Tongue (tissue), 2 donors: ENCODE data around the gene DHRS1. TPM values are rescaled to one million over a fixed set of nuclear protein-coding genes. Genes with fewer than 3 reads are reported as not detected.
"Not testable (repeated sequence)": the region's sequence is repeated elsewhere in the genome, so short reads cannot be mapped to it uniquely, and the experiment has no call there.

Source experiments
- DNase-seq: peaks from one replicate; pipeline ENCODE4 v3.0.0-alpha.2; 2015
- total RNA-seq: library from RNA; depleted of rRNA; stranded (reverse); fragments of >200 nt; gene quantifications from one replicate; pipeline ENCODE4 v1.2.3, GENCODE V29; 2014

Gene DHRS1
- total RNA-seq, 1 donor from 2014 or later = 13.0 TPM

GRCh38 chr14:24246765-24247212 is 52.8 kb downstream of the DHRS1 start:
- no peak for DNase-seq

DNA sequence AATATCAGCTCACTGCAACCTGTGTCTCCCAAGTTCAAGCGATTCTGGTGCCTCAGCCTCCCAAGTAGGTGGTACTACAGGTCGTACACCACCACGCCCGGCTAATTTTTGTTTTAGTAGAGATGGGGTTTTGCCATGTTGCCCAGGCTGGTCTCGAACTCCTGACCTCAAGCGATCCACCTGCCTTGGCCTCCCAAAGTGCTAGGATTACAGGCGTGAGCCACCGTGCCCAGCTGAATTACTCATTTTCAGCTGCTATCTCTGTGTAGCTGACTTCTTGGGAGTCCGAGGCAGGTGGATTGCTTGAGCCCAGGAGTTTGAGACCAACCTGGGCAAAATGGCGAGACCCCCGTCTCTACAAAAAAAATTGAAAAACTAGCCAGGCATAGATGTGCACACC is 54.2 kb downstream of the DHRS1 start:
- not testable (repeated sequence) for DNase-seq

DNA sequence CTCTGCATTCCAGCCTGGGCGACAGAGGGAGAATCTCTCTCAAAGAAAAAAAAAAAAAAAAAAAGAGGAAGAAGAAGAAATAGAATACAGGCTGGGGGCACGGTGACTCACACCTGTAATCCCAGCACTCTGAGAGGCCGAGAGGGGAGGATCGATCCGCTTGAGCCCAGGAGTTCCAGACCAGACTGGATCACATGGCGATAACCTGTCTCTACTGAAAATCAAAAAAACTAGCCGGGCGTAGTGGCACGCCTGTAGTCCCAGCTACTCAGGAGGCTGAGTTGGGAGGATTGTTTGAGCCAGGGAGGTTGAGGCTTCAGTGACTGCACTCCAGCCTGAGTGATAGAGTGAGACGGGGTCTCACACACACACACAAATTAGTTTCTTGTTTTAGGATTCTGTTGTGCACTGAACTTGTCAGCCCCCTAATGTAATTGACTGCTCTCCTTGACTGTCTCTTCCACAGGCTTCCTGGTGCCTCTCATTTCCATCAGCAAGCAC is 56.2 kb downstream of the DHRS1 start:
- no peak for DNase-seq

- peak; percentile 97 for DNase-seq
Observed at GRCh38 chr14:24241829-24242443, 57.6 kb downstream of the DHRS1 start.

Other genes starting within 250 kb of the DHRS1 start
- gene CARMIL3, start 247.8 kb downstream of the DHRS1 start, total RNA-seq = 0.72 TPM
- not detected for gene CPNE6, start 228.2 kb downstream of the DHRS1 start, total RNA-seq
- gene PCK2, start 205.5 kb downstream of the DHRS1 start, total RNA-seq = 2.9 TPM
- 80.3 TPM for gene DCAF11, start 185.0 kb downstream of the DHRS1 start, total RNA-seq
- gene NRL, start 184.8 kb downstream of the DHRS1 start, total RNA-seq = 2.4 TPM
- gene FITM1, start 169.1 kb downstream of the DHRS1 start, total RNA-seq = 132 TPM
- 73.5 TPM for gene PSME1, start 163.6 kb downstream of the DHRS1 start, total RNA-seq
- 18.1 TPM for gene EMC9, start 158.2 kb downstream of the DHRS1 start, total RNA-seq
- 35.5 TPM for gene PSME2, start 153.2 kb downstream of the DHRS1 start, total RNA-seq
- gene RNF31, start 152.3 kb downstream of the DHRS1 start, total RNA-seq = 38.2 TPM
- gene IRF9, start 138.5 kb downstream of the DHRS1 start, total RNA-seq = 34.6 TPM
- gene REC8, start 127.7 kb downstream of the DHRS1 start, total RNA-seq = 8.6 TPM
- 30.8 TPM for gene IPO4, start 111.0 kb downstream of the DHRS1 start, total RNA-seq
- 52.9 TPM for gene TM9SF1, start 104.3 kb downstream of the DHRS1 start, total RNA-seq
- gene TSSK4, start 94.1 kb downstream of the DHRS1 start, total RNA-seq = not detected
- gene CHMP4A, start 86.3 kb downstream of the DHRS1 start, total RNA-seq = 47.6 TPM
- gene MDP1, start 83.7 kb downstream of the DHRS1 start, total RNA-seq = 12.9 TPM
- 77.0 TPM for gene NEDD8, start 67.4 kb downstream of the DHRS1 start, total RNA-seq
- 102 TPM for gene GMPR2, start 66.9 kb downstream of the DHRS1 start, total RNA-seq
- gene TINF2, start 57.2 kb downstream of the DHRS1 start, total RNA-seq = 33.8 TPM
- gene TGM1, start 36.6 kb downstream of the DHRS1 start, total RNA-seq = 29.0 TPM
- 16.5 TPM for gene RABGGTA, start 28.2 kb downstream of the DHRS1 start, total RNA-seq
- gene NOP9, start 70 bp upstream of the DHRS1 start, total RNA-seq = 24.5 TPM
- gene CIDEB, start 8.2 kb upstream of the DHRS1 start, total RNA-seq = 14.6 TPM
- gene LTB4R2, start 10.4 kb upstream of the DHRS1 start, total RNA-seq = 19.3 TPM
- 8.8 TPM for gene LTB4R, start 11.7 kb upstream of the DHRS1 start, total RNA-seq
- gene ADCY4, start 35.3 kb upstream of the DHRS1 start, total RNA-seq = 16.7 TPM
- 5.5 TPM for gene RIPK3, start 40.2 kb upstream of the DHRS1 start, total RNA-seq
- 56.6 TPM for gene NFATC4, start 68.4 kb upstream of the DHRS1 start, total RNA-seq
- 35.1 TPM for gene NYNRIN, start 99.2 kb upstream of the DHRS1 start, total RNA-seq
- 1.3 TPM for gene CBLN3, start 129.9 kb upstream of the DHRS1 start, total RNA-seq
- gene KHNYN, start 130.2 kb upstream of the DHRS1 start, total RNA-seq = 56.6 TPM
- gene SDR39U1, start 143.0 kb upstream of the DHRS1 start, total RNA-seq = 20.5 TPM
- gene CMA1, start 208.5 kb upstream of the DHRS1 start, total RNA-seq = not detected